GM19324 (cell line): ENCODE data around the gene NPIPA2.
"Not testable (repeated sequence)": the region's sequence is repeated elsewhere in the genome, so short reads cannot be mapped to it uniquely, and the experiment has no call there.

ENCODE experiments used
- ATAC-seq: cut with Tn5 transposase; IDR thresholded peaks from one replicate; pipeline ENCODE4 v1.9.1; 2021; ENCODE audit warnings: mild to moderate bottlenecking, moderate library complexity; ENCODE audit not compliant: unreplicated experiment, low FRiP score

Gene NPIPA2

DNA sequence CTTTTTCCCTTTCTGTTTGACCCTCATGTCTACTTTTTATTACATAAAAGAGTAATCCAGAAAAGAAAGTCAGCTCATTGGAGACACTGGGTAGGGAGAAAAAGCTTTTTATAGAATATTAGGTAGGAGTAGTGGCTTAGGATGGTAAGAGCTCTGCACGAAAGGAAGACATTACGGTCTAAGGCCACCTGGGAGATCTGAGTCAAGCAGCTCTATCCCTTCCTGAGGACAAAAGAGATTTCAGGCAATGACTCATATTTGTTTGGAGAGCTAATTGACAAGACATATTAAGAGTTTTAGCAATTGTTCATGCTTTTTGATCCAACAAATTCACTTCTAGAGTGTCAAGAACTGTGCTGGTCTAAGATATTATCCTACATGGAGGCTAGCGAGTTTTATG lies 71.6 kb downstream of the NPIPA2 start:
- not testable (repeated sequence) for ATAC-seq
